GM18517 (cell line): ENCODE results near the gene CACNA1S.

Source experiments
- ATAC-seq: cut with Tn5 transposase; IDR thresholded peaks from one replicate; pipeline ENCODE4 v1.9.1; 2021; ENCODE audit warnings: mild to moderate bottlenecking, moderate library complexity; ENCODE audit not compliant: unreplicated experiment

Gene CACNA1S

DNA sequence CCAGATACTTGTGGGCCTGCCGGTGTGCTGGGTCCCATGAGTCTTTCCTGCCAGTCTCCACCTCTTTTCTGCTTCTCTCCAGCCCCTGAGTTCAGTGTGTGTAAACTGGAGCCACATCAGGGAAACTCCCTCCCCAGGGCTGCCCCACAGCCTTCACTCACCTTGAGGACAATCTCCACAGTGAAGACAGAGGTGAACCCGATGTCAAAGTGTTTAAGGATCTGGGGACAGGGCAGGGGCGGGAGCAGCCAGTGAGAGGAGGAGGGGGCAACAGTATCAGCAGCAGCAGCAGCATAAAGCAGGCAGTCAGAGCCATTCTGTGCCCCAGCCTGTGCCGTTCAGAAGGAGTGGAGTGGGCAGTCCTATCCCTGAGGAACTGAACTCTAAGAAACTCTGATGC lies 43.2 kb downstream of the CACNA1S start:
- ATAC-seq, result no peak

DNA sequence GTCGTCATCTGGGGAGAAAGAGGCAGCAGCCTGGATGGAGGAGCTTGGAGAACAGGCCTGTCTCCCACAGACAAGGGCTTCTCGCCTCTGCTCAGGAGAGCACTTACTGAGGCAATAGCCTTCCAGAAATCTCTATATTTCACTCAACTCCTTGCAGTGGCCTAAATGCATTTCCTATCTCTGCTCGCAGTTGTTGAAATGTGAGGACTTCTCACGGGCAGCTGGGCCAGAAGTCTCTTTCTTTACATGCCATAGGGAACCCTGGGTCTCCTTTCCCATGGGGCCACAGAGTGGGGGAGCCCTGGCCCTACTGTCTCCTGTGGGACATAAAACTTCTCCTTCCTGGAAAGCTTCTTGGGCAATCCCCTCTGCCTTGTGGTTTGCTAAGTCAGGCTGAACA lies 45.2 kb downstream of the CACNA1S start:
- ATAC-seq, result no peak

DNA sequence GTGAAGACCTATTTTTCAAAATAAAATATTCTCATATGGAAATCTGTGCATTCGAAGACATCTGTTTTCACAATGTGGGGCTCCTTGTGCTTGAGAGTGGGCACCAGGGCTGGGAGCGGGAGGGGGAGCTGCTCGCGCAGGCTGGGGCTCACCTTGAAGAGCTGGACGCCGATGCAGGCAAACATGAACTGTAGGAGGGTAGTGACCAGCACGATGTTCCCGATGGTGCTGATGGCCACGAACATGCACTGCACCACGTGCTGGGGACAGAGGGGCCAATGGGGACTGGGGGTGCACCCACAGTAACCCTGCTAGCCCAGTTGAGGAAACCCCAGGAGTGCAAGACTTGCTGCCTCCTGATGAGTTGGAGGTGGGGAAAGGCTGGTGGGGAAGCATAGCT lies 46.5 kb downstream of the CACNA1S start:
- ATAC-seq, result no peak

DNA sequence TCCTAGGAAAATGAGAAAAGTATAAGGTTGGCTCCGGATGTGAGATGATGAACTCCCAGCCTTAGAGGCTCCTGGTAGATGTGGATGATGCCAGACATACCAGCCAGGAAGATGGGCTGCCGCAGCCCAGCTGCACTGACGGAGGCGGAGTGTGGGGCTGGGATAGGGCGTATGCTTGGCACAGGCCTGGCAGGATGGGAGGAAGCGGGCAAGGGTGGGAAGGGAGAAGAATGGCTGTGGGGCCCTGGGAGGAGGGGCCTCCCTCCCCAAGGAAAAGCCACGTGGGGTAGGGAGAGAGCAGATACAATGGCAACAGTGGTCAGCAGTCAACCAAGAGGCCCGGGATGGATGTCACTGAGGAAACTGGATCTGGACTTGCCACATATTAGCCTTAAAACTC lies 47.4 kb downstream of the CACNA1S start:
- ATAC-seq, result no peak

DNA sequence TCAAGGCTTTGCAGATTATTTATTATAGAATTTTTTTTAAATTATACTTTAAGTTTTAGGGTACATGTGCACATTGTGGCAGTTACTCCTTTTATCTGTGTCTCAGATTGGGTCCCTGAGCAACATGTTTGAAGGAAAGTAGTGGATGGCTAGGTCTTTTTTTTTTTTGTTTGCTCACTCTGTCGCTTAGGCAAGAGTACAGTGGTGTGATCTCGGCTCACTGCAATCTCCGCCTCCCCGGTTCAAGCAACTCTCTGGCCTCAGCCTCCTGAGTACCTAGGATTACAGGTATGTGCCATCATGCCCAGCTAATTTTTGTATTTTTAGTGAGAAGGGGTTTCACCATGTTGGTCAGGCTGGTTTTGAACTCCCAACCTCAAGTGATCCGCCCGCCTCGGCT lies 49.1 kb downstream of the CACNA1S start:
- no peak for ATAC-seq

DNA sequence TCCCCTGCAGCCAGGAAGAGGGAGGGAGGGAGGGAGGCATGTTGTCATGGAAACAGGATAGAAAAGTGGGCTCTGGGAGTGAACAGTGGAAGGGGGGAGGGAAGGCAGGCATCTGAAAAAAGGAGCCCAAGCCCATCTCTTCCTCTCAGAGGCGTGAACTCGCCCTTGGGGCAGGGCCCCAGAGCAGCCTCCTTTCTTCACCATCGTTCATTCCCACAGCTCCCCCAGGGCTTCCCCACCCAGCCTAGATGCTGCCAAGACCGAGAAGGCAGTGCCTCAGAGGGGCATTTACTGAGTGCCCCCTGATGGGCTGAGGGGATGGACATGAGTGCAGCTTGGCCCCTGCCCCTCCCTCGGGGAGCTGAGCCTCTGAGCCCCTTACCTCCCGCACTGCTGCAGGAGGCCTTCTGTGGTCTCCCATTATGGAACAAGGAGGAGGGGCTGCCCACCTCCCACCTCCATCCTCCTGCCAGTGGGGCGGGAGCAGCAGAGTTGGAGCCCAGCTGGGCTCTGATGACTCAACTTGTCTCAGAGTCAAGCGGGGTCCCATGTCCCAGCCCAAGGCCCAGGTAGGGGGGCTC lies 49.6 kb downstream of the CACNA1S start:
- ATAC-seq, result no peak

DNA sequence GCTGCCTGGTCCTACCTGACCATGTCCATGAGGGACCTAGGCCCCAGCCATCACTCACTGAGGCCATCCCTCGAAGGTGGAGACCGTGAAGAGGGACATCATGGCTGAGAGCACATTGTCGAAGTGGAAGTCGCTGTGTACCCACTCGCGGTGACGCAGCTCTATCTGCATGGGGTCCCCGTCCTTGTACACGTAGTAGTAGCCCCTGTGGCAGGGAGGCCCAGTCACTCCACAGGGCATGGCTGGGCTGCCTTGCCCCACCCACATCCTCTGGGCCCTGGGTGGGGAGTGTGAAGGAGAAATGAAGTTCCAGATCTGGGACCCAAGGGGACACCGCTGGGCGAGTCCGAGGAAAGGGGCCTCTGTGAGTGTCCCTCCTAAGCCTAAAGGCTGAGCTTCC lies 50.3 kb downstream of the CACNA1S start:
- ATAC-seq, result no peak

DNA sequence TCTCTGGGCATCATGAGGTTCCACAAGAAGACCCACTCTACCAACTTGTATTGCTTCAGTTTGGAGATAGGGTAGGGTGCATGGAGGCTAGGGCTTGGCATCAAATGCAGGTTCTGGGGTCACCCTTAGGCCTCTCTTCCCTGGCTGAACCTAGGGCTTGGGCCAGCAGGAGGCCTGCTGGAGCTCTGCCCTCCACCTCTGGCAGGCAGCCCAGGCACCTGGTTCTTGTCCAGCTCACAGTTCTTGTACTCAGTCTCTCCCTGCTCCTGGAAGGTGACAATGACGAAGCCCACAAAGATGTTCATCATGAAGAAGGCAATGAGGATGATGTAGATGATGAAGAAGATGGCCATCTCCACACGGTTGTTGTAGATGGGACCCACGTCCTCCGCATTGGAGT lies 51.2 kb downstream of the CACNA1S start:
- ATAC-seq, result no peak

DNA sequence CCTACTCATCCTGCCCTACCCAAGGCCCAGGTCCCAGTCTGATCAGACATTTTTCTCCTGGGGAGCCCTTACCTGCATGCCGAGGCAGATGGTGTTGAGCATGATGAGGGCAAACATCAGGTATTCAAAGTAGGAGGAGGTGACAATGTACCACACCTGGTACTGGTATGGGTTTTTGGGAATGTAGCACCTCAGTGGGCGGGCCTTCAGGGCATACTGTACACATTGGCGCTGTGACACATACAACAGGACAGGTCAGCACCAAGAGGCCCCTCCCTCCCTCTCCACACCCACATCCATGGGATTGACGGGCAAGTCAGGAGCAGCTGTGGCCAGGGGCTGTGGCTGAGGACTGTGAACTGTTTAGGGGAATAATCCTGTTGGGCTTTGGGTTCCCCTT lies 51.6 kb downstream of the CACNA1S start:
- ATAC-seq, result no peak

DNA sequence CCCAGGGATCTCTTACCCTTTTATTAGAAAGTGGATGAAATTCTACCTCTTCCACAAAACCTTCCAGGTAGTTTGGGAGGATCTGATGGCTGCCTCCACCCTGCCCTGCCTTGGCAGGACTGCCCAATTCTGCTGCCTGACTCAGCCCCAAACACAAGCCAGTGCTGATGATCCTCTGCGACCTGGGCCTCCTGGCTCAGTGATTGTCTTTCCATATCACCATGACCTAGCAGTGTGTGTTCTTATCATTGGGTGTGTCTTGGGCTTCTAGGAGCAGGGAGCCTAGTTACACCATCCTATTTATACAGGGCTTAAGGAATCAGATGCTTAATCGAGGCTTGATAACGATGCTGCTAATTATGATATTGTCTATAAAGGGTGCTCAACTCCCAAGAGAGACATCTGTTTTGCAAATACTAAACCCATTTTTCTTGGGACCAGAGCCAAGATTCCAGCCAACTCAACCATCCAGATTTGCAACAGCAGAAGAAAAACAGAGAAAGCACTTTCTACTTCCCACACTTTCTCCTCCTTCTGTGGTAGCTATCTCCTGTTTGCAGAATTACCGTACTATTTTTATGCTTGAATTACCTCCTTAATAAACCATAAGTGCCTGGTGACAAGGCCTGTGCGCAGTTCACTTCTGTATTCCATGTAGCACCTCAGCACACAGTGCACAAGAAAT lies 52.2 kb downstream of the CACNA1S start:
- ATAC-seq, result no peak

DNA sequence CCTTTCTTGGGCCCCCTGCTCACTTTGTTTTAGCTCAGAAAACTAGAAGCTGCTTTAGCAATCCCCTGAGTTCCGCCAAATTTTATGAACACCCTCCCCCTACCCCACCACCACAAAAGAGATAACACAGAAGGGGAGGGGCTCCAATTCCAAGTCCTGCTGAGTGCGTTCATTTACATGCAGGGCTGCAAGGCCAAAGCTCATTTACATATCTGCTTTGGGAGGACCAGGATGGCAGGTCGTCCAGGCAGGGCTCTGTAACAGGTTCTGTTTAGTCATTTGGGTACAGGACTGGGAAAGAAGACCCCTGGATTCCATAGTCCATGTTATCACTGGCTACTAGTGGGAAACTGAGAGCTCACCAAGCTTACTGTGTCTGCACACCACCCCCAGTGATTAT lies 52.8 kb downstream of the CACNA1S start:
- no peak for ATAC-seq

DNA sequence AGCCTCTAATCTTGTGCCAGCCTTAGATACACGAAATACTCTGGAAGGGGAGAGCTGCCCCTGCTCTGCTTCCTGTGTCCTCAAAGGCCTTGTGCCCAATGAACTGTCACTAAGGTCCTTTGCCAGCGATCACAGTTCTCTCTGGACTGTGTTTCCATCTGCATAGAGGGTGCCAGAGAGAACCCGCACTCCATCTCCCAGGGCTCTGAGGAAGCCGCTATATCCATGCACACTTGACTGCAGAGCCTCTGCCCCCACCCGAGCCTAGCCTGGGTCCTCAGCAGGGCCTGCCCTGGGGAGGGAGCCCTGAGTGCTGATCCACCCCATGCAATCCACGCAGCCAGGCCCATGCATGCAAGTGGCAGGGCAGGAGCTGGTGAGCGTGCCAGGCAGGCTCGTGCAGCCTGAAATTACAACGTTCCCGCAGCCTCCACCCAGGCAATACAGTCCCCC lies 58.1 kb downstream of the CACNA1S start:
- no peak for ATAC-seq

DNA sequence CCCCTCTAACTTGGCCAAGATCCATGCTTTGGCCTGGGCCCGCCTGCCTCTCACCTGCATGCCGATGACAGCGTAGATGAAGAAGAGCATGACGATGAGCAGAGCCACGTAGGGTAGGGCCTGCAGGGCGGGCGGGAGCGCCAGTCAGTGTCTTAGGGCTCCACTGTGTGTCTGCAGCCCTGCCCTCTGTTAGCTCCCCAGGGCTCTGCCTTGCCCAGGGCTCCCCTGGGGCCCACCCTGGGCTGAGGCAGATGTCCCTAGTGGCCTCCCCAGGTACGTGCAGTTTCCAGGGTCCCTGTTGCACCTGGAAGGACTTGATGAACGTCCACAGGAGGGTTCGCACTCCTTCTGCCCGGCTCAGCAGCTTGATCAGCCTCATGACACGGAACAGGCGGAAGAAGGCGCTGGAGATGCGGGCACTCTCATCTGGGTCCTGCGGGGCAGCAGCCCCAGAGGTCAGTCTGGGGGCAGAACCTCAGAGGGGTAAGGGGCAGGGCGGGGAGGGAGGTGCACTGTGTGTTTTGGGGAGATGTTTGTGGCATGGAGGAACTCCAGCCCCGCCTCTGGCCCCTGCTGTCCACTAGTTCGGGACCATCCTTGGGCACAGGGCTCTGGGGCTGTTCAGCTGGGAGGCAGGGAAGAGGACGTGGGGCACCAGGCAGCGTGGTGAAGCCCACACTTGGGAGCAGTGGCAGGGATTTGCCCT lies 58.9 kb downstream of the CACNA1S start:
- no peak for ATAC-seq

DNA sequence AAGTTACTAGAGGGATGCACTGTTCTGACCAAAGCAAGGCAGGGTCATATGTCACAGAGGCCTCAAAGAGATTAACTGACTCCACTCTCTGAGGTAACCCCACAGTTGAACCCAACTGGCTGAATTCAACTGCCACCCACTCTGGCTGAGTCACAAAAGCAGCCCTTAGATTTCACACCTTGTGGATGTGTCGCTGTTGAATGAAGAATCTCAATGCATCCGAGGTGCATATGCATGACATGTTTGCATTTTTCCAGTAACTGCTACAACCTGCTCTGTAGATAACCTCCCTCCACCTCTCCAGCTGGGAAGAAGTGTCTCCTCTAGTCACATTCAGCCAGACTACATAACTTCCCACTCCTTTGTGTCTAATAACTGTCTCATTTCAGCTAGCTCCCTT lies 60.8 kb downstream of the CACNA1S start:
- ATAC-seq, result no peak

DNA sequence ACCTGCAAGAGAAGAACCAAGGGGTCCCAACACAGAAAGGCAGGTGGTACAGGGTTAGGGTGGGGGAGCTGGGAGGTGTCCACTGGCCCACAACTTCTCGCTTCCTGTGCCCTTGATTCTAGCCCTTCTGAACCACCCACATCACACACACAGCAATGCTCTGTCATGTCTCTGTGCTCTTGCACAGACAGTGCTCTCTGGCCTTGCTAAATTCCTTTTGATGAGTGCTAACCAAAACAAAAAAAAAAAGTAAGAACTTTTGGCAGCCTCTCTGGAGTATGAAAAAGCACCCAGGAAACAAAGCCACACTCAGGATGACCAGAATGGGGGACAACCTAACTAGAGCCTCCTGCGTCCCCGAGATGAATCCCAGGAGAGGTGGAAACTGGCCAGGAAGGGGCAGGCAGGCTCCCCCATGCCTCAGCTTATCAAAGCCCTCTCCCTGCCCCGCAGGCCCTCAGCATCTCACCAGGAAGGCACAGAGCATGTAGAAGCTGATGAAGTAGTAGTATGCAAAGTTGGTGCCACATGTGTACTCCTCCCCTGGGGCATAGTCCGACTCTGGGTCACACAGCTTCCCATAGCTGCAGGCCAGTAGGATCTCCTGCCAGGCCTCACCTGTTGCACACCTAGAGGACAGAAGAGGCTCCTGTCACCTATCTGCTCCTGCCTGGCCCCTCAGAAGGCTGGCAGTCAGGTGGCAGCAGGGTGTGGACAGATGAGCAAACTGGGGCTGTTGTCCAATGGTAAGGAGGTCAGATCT lies 61.5 kb downstream of the CACNA1S start:
- ATAC-seq, result no peak

DNA sequence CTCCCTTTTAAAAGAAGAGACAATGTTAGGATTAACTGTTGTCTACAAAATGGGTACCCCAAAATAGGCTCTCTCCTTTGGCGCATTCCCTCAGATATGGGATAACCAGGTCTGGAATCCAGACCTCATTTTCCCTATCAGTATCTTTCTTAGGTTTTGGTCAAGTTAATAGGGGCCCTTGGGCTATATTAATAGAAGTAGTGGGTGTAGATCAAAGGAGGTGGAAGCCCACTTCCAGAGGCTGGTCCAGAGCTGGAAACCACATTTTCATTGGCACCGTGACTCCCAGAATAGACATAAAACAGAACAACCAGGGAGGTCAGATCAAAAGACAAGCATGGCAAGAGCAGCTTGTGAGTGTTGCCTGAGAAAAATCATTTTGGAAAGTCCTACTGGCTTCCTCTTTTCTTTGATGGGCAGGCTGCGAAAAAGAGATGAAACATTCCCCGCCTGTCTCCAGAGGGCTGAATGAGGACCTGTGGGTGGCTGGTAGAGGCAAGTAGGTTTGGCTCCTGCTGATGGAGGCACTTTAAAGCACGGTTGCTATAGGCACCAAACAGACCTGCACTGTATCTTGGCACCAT lies 62.9 kb downstream of the CACNA1S start:
- no peak for ATAC-seq

DNA sequence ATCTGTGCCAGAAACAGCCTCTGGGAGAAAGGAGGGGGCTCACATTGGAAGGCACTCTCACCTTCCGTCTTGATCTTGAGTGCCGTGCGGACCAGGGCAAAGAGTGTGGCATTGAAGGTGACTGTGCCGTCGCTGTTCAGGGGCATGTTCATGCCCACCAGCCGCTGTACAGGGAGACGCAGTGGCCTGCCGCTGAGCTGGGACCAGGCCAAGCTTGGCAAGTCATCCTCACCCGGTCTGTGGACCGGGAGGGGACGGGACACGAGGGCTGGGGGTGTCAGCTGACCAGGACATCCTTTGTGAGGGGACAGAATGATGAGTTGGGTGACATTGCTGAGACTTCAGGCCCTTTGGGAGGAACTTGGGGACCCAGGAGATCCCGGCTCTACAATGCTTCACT lies 63.7 kb downstream of the CACNA1S start:
- ATAC-seq, result no peak

DNA sequence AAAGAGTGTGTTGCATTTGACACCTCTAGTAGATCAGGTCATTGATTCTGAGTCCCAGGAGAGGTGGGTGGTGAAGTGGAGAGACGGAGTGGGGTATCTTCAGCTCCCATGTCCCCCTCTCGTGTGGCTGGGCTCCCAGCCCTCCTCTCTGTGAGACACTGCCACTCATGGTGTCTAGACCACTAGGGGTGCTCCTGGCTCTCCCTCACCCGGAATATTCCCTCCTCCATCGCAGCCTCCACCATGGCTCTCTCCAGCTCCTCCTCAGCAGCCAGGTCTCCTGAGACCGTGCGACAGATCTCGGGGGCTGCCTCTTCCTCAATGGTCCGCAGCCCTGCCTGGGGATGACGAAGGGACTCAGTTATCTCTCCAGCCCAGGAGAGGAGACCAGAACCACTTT lies 68.1 kb downstream of the CACNA1S start:
- ATAC-seq, result no peak

DNA sequence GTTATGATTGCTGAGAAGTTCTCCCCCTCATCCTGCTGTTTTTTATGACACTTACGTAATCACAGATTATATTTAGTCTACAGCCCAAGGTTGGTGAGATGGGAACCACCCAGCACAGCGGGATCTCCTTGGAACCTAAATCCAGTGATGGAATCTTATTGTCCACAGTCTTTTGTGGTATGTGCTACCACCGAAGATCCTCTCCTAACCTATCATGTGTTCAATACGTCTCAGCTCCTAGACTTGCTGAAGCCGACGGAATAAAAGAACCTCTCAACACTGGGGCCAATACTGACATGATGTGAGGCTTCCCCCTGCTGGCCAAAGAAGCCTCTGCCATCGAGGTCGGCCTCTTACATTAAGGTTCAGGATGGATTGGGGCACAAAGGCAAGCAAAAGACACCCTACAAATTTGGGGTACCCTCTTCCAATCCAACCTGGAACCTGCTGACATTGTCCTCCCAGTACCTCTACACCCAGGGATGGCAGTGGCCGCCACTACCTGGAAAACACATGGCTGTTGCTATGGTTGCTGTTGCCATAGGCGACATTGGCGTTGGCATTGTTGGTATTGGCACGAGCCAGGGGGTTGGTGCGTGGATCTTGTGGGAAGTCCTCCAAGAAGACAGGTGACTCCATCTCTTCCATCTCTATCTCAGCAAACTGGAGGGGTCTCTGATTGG lies 69.3 kb downstream of the CACNA1S start:
- peak; percentile 52 for ATAC-seq

DNA sequence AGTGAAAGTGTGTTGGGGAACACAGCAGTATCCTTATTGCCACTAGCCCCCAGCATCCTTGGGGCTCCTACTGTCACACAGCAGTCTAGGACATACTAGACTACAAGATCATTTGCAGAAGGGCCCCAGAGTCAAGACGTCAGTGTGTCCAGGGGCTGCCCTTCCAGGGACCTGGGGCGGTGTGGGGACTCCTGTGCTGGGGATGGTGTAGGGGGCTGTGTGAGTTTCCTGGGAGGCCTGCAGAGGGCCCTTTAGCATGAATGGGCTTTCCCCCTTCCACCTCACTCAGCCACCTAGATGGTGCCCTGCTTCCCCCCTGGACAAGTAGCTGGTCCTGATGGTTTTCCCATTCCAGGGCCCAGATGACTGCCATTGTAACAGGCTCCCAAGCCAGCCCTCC lies 71.2 kb downstream of the CACNA1S start:
- no peak for ATAC-seq

DNA sequence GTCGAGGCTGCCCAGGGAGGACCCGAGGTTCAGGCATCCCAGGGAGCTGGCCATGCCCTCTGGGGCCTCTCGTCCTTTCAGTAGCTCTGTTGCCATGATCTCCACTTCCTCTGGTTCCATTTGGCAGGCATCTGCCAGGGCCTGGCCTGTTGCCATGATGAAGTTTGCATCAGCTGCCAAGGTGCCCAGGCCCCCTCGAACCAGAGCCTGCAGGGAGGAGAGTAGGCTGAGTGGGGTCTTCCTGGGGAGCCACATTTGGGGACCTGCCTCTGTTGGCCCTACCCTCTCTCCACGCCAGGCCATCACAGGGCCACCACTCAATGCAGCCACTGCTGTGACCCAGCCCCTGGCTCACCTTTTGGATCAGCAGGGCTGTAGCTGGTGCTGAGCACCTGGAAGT lies 72.3 kb downstream of the CACNA1S start:
- ATAC-seq, result no peak
